Measurements from ENCODE around the gene PAK4.

Gene PAK4

DNA sequence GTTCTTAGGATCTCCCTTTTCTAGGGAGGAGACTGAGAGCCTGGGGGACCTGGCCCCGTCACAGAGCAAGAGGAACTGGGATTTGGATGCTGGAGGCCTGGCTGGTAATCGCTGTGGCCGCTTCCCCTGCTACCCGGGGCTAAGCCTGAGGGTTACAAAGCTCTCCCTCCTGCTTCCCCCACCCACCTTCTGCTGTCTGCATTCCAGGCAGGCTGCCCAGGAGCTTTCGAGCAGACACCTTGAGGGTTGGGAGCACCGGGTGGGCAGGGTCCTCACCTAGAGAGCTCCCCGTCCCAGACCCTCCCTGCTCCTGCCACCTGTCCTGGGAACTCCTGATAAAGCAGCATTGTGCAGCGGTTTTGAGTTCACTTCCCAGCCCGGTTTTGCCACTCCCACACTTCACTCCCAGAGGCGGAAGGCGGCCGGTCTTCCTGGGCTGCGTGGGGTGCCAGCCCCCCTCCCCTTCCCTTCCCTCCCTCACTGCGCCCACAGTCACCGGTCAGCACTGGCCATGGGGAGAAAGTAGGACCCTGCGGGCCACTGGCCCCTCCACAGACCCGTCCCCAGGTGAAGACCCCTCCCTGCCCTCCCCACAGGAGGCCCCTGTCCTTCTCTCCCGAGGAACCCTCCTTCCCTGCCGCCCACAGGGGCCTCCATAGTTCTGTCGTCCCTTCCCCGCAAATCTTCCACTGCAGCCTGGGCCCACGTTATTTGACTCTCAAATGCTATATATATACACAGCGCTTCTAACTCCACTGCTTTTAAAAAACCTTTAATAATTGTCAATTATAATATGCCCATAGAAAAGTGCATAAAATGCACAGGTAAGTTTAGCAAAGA is 8.1 kb downstream of the PAK4 start:
- TF ChIP-seq, protein P1, sequence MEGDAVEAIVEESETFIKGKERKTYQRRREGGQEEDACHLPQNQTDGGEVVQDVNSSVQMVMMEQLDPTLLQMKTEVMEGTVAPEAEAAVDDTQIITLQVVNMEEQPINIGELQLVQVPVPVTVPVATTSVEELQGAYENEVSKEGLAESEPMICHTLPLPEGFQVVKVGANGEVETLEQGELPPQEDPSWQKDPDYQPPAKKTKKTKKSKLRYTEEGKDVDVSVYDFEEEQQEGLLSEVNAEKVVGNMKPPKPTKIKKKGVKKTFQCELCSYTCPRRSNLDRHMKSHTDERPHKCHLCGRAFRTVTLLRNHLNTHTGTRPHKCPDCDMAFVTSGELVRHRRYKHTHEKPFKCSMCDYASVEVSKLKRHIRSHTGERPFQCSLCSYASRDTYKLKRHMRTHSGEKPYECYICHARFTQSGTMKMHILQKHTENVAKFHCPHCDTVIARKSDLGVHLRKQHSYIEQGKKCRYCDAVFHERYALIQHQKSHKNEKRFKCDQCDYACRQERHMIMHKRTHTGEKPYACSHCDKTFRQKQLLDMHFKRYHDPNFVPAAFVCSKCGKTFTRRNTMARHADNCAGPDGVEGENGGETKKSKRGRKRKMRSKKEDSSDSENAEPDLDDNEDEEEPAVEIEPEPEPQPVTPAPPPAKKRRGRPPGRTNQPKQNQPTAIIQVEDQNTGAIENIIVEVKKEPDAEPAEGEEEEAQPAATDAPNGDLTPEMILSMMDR (IDR thresholded peaks at IDR 0.05; ENCODE audit: extremely low read depth, insufficient read depth, missing control alignments), result no peak

DNA sequence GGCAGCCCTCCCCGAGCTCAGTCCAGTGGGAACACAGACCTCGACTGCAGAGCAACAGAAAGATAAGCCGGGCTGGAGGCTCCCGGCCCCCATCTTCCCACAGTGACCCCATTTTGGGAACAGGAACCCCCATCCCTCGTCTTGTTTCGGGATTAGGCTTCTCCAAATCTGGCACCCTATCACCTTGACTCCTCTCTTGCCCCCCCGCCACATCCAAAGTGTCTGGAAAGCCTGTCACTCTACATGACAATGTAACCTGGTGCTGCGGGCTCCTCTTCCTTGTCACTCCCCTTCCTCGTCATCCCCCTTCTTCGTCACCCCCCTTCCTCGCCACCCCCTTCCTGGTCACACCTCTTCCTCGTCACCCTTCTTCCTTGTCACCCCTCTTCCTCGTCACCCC is 10.1 kb downstream of the PAK4 start:
- DNase-seq (ENCODE audit: low spot score), result no peak
- TF ChIP-seq, protein P1 (IDR thresholded peaks at IDR 0.05; ENCODE audit: extremely low read depth, insufficient read depth, missing control alignments), result no peak
- in situ Hi-C loops (cut with MboI; ENCODE audit: low pct_unique_long_range_greater_than_20kb, low sequenced_read_pairs, unreplicated experiment), result no loop called here

More for the DNA sequence above, 8.1 kb downstream of the PAK4 start:
- DNase-seq (ENCODE audit: low spot score), result no peak
- in situ Hi-C loops (cut with MboI; ENCODE audit: low pct_unique_long_range_greater_than_20kb, low sequenced_read_pairs, unreplicated experiment), result no loop called here

- in situ Hi-C loops (cut with MboI; ENCODE audit: low pct_unique_long_range_greater_than_20kb, low sequenced_read_pairs, unreplicated experiment), result no loop called here
Measured at GRCh38 chr19:39136225-39136940, 10.8 kb downstream of the PAK4 start.

DNA sequence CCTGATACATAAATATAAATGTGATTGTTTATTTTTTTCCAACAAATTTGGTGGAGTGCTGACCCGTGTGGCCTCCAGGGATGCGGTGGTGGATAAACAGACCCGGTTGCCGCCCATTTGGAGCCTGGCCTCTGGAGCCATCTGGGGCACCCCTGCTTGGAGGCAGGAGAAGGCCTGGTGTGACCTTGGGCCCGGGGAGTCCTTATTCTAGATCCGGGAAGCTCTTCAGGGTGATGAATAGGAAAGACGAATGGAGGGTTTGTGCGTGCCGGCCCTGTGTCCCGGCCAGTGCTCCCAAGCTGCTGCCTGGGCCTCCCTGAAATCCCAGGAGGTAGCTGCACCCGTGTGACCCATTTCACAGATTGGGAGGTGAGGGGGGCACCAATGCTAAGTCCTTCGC is 11.5 kb downstream of the PAK4 start:
- in situ Hi-C loops (cut with MboI; ENCODE audit: low pct_unique_long_range_greater_than_20kb, low sequenced_read_pairs, unreplicated experiment), result no loop called here

More at GRCh38 chr19:39136225-39136940, 10.8 kb downstream of the PAK4 start:
- no peak for DNase-seq (ENCODE audit: low spot score)
- TF ChIP-seq, protein P1 (IDR thresholded peaks at IDR 0.05; ENCODE audit: extremely low read depth, insufficient read depth, missing control alignments), result no peak

GRCh38 chr19:39138221-39139211 is 12.9 kb downstream of the PAK4 start:
- no peak for DNase-seq (ENCODE audit: low spot score)
- TF ChIP-seq, protein P1 (IDR thresholded peaks at IDR 0.05; ENCODE audit: extremely low read depth, insufficient read depth, missing control alignments), result no peak
- in situ Hi-C loops (cut with MboI; ENCODE audit: low pct_unique_long_range_greater_than_20kb, low sequenced_read_pairs, unreplicated experiment), result no loop called here

More for the DNA sequence above, 11.5 kb downstream of the PAK4 start:
- DNase-seq (ENCODE audit: low spot score), result no peak
- TF ChIP-seq, protein P1 (IDR thresholded peaks at IDR 0.05; ENCODE audit: extremely low read depth, insufficient read depth, missing control alignments), result no peak

All from GM13977 (cell line).